GM08714 (cell line): ENCODE data around the gene EFHB.
"Not testable (repeated sequence)": the region's sequence is repeated elsewhere in the genome, so short reads cannot be mapped to it uniquely, and the experiment has no call there.

ENCODE experiments used
- H3K4me3 ChIP-seq: fragments of 200-500 bp; sonication (Bioruptor generic); 2 replicates; pipeline ENCODE4 v1.5.1; 2014; ENCODE audit warnings: mild to moderate bottlenecking, low read length, inconsistent platforms
- ZNF274 ChIP-seq: IDR thresholded peaks from 2 replicates; pipeline ENCODE4 v1.6.1; 2012; ENCODE audit warnings: mild to moderate bottlenecking, low read depth, low read length

The EFHB gene

GRCh38 chr3:19934098-19934566 is at the start of gene EFHB:
TSS of gene EFHB (minus strand) at chr3:19934217. CDS start at chr3:19934018, 199 bp downstream.
- TF ChIP-seq ZNF274: no peak
- no peak within 1 kb of the TSS for H3K4me3 ChIP-seq

- no peak for TF ChIP-seq ZNF274
- H3K4me3 ChIP-seq: no peak overlapping the region
These were observed 38.0 kb upstream of the EFHB start for GRCh38 chr3:19972054-19972453.

- no peak overlapping the region for H3K4me3 ChIP-seq
- TF ChIP-seq ZNF274: no peak
These were observed 36.3 kb upstream of the EFHB start for GRCh38 chr3:19970327-19970726.

- no peak for TF ChIP-seq ZNF274
These were observed 33.8 kb upstream of the EFHB start for GRCh38 chr3:19967812-19968211.

GRCh38 chr3:19967208-19967607 is 33.2 kb upstream of the EFHB start:
- H3K4me3 ChIP-seq: no peak overlapping the region
- no peak for TF ChIP-seq ZNF274

More at GRCh38 chr3:19967812-19968211, 33.8 kb upstream of the EFHB start:
- H3K4me3 ChIP-seq: no peak overlapping the region

GRCh38 chr3:19961960-19962359 is 27.9 kb upstream of the EFHB start:
- H3K4me3 ChIP-seq: no peak overlapping the region
- TF ChIP-seq ZNF274: no peak

- no peak overlapping the region for H3K4me3 ChIP-seq
- no peak for TF ChIP-seq ZNF274
These were observed 26.7 kb upstream of the EFHB start for GRCh38 chr3:19960696-19961095.

- TF ChIP-seq ZNF274: no peak
- H3K4me3 ChIP-seq: no peak overlapping the region
These were observed 25.5 kb upstream of the EFHB start for GRCh38 chr3:19959505-19959904.

GRCh38 chr3:19957354-19957753 is 23.3 kb upstream of the EFHB start:
- H3K4me3 ChIP-seq: not testable (repeated sequence)

- no peak overlapping the region for H3K4me3 ChIP-seq
- TF ChIP-seq ZNF274: no peak
These were observed 20.7 kb upstream of the EFHB start for GRCh38 chr3:19954676-19955075.

- no peak for TF ChIP-seq ZNF274
- no peak overlapping the region for H3K4me3 ChIP-seq
These were observed 16.3 kb upstream of the EFHB start for GRCh38 chr3:19950316-19950715.

GRCh38 chr3:19948226-19948591 is 14.2 kb upstream of the EFHB start:
- peak overlapping the region; percentile 73 for H3K4me3 ChIP-seq
- no peak for TF ChIP-seq ZNF274

- no peak for TF ChIP-seq ZNF274
- peak overlapping the region; percentile 73 for H3K4me3 ChIP-seq
These were observed 13.7 kb upstream of the EFHB start for GRCh38 chr3:19947549-19948225.

- TF ChIP-seq ZNF274: no peak
- peak within 1 kb of the TSS; percentile 93 for H3K4me3 ChIP-seq
These were observed 13.0 kb upstream of the EFHB start, which contains the start of gene RAB5A for GRCh38 chr3:19946832-19947548. TSS of gene RAB5A (plus strand) at chr3:19947097. CDS start at chr3:19950899, 3,802 bp downstream.
